ENCODE data around the gene MAP3K14. TPM values are rescaled to one million over a fixed set of nuclear protein-coding genes. Genes with fewer than 3 reads are reported as not detected.

Gene MAP3K14
- total and polyA plus RNA-seq, 4 donors = 2.2 to 9.3 (median 5.3) TPM

- H3K4me3 ChIP-seq (ENCODE audit: low read depth, low read length) = no peak overlapping the region
- no peaks in the 10 kb centered on the region for H3K9me3 ChIP-seq (ENCODE audit: control insufficient read depth, insufficient read depth, low read length)
- H3K4me1 ChIP-seq (ENCODE audit: control insufficient read depth, insufficient read depth, low read length) = peaks cover 5% of the 10 kb centered on the region
- peaks cover 49% of the 10 kb centered on the region for H3K36me3 ChIP-seq (ENCODE audit: control insufficient read depth, insufficient read depth, low read length)
- DNase-seq (ENCODE audit: low read depth in 4 of 6, low spot score in 6 of 6) = no peak
- WGBS (ENCODE audit: insufficient coverage) = 89% methylated on average over 11 of the region's 16 CpGs
- no peak overlapping the region for H3K27ac ChIP-seq (ENCODE audit: low read depth, low read length)
- no peaks in the 10 kb centered on the region for H3K27me3 ChIP-seq (ENCODE audit: control insufficient read depth, insufficient read depth, low read length)
Observed at GRCh38 chr17:45273551-45273957, 43.3 kb downstream of the MAP3K14 start.

- Histone ChIP-seq H3K27ac (ENCODE audit: low read depth, low read length) (no peak overlapping the region), H3K4me3 (ENCODE audit: low read depth, low read length) (no peak overlapping the region), H3K27me3 (ENCODE audit: control insufficient read depth, insufficient read depth, low read length) (no peaks in the 10 kb centered on the region), H3K4me1 (ENCODE audit: control insufficient read depth, insufficient read depth, low read length) (no peaks in the 10 kb centered on the region), H3K9me3 (ENCODE audit: control insufficient read depth, insufficient read depth, low read length) (no peaks in the 10 kb centered on the region), H3K36me3 (ENCODE audit: control insufficient read depth, insufficient read depth, low read length) (peaks cover 64% of the 10 kb centered on the region)
- no CpG with 5 or more reads among the region's 3 CpGs for WGBS (ENCODE audit: insufficient coverage)
- no peak for DNase-seq (ENCODE audit: low read depth in 4 of 6, low spot score in 6 of 6)
Observed at GRCh38 chr17:45271603-45272002, 45.2 kb downstream of the MAP3K14 start.

DNA sequence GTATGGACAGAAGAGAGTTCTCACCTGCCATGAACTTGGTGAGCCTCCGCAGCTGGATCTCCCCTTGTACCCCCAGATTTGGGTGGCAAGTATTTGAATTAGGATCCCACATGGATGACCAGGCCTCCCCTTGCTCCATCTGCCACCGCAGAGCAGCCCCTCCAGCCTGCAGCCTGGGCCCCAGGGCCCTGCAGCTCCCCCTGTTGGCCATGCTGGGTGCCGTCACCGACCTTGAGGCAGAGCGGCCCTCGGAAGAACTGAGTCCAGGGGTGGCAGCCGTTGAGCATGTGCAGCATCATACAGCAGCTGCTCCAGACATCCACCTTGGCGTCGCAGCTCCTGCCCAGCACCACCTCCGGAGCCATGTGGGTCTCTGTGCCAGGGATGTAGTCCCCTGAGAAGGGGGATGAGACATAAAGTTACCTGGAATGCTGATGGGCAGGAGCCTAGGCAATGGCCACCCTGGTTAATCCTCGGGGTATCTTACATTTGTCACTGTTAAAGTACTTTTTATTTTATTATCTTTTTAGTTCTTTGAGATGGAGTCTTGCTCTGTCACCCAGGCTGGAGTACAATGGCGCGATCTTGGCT is 45.9 kb downstream of the MAP3K14 start:
- Histone ChIP-seq H3K9me3 (ENCODE audit: control insufficient read depth, insufficient read depth, low read length) (no peaks in the 10 kb centered on the region), H3K27me3 (ENCODE audit: control insufficient read depth, insufficient read depth, low read length) (no peaks in the 10 kb centered on the region), H3K27ac (ENCODE audit: low read depth, low read length) (no peak overlapping the region), H3K4me1 (ENCODE audit: control insufficient read depth, insufficient read depth, low read length) (no peaks in the 10 kb centered on the region), H3K36me3 (ENCODE audit: control insufficient read depth, insufficient read depth, low read length) (peaks cover 71% of the 10 kb centered on the region), H3K4me3 (ENCODE audit: low read depth, low read length) (no peak overlapping the region)
- 64% methylated on average over 10 of the region's 13 CpGs for WGBS (ENCODE audit: insufficient coverage)
- DNase-seq (ENCODE audit: low read depth in 4 of 6, low spot score in 6 of 6) = no peak

DNA sequence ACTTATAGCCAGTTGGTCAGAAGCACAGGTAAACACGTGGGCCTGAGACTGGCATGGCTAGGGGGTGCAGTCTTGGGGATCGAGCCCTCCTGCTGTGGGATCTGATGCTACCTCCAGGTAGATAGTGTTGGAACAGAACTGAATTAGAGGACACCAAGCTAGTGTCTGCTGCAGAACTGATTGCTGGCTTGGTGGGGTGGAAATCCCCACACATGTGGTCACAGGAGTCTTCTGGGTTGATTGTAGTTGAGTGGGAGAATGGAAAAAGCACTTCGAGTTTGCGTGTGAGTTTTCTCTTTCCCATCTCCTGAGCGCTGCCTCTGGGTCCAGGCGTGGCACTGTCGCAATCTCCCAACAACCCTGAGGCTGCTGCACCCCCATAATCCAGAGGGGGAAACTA is 46.9 kb downstream of the MAP3K14 start:
- H3K36me3 ChIP-seq (ENCODE audit: control insufficient read depth, insufficient read depth, low read length) = peaks cover 81% of the 10 kb centered on the region
- no peak overlapping the region for H3K4me3 ChIP-seq (ENCODE audit: low read depth, low read length)

GRCh38 chr17:45267436-45268055 is 49.3 kb downstream of the MAP3K14 start:
- Histone ChIP-seq H3K27ac (ENCODE audit: low read depth, low read length) (no peak overlapping the region), H3K36me3 (ENCODE audit: control insufficient read depth, insufficient read depth, low read length) (peaks cover 79% of the 10 kb centered on the region), H3K27me3 (ENCODE audit: control insufficient read depth, insufficient read depth, low read length) (no peaks in the 10 kb centered on the region), H3K9me3 (ENCODE audit: control insufficient read depth, insufficient read depth, low read length) (no peaks in the 10 kb centered on the region), H3K4me3 (ENCODE audit: low read depth, low read length) (no peak overlapping the region), H3K4me1 (ENCODE audit: control insufficient read depth, insufficient read depth, low read length) (peaks cover 12% of the 10 kb centered on the region)
- WGBS (ENCODE audit: insufficient coverage) = 76% methylated on average over 7 of the region's 10 CpGs
- no peak for DNase-seq (ENCODE audit: low read depth in 4 of 6, low spot score in 6 of 6)

More for the DNA sequence above, 46.9 kb downstream of the MAP3K14 start:
- Histone ChIP-seq H3K27ac (ENCODE audit: low read depth, low read length) (no peak overlapping the region), H3K27me3 (ENCODE audit: control insufficient read depth, insufficient read depth, low read length) (no peaks in the 10 kb centered on the region), H3K9me3 (ENCODE audit: control insufficient read depth, insufficient read depth, low read length) (no peaks in the 10 kb centered on the region), H3K4me1 (ENCODE audit: control insufficient read depth, insufficient read depth, low read length) (no peaks in the 10 kb centered on the region)
- DNase-seq (ENCODE audit: low read depth in 4 of 6, low spot score in 6 of 6) = no peak
- WGBS (ENCODE audit: insufficient coverage) = 98% methylated on average over 5 of the region's 7 CpGs

DNA sequence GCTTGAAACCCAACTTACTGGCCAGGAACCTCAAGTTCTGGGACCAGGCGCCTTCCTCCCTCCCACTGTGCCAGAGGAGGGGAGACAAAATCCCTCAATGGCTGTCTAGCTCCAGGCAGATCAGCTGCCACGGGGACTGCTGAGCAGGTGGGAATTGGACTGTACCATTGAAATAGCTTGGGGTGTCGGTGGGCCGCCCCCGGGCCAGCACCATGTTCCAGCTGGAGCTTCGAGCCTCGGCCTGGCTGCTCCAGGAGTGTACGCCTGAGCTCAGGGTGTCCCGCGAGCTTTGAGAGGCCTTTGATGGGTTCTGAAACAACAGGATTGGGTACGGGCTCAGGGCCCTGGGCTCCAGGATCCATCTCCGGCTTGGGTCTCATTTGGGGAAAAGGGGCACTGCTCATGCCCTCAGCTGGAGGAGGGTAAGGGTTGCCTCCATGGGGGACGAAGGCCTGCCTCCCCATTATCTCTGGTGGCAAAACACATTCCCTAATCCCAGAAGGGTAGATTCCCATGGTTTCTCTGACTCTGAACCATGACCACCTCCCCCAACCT is 50.4 kb downstream of the MAP3K14 start:
- Histone ChIP-seq H3K36me3 (ENCODE audit: control insufficient read depth, insufficient read depth, low read length) (peaks cover 79% of the 10 kb centered on the region), H3K4me3 (ENCODE audit: low read depth, low read length) (no peak overlapping the region), H3K27me3 (ENCODE audit: control insufficient read depth, insufficient read depth, low read length) (no peaks in the 10 kb centered on the region), H3K4me1 (ENCODE audit: control insufficient read depth, insufficient read depth, low read length) (peaks cover 23% of the 10 kb centered on the region), H3K9me3 (ENCODE audit: control insufficient read depth, insufficient read depth, low read length) (no peaks in the 10 kb centered on the region), H3K27ac (ENCODE audit: low read depth, low read length) (no peak overlapping the region)
- 96% methylated on average over 11 of the region's 13 CpGs for WGBS (ENCODE audit: insufficient coverage)
- no peak for DNase-seq (ENCODE audit: low read depth in 4 of 6, low spot score in 6 of 6)

- H3K4me1 ChIP-seq (ENCODE audit: control insufficient read depth, insufficient read depth, low read length) = peaks cover 29% of the 10 kb centered on the region
- H3K27me3 ChIP-seq (ENCODE audit: control insufficient read depth, insufficient read depth, low read length) = no peaks in the 10 kb centered on the region
- DNase-seq (ENCODE audit: low read depth in 4 of 6, low spot score in 6 of 6) = no peak
- H3K36me3 ChIP-seq (ENCODE audit: control insufficient read depth, insufficient read depth, low read length) = peaks cover 75% of the 10 kb centered on the region
- H3K4me3 ChIP-seq (ENCODE audit: low read depth, low read length) = no peak overlapping the region
- H3K9me3 ChIP-seq (ENCODE audit: control insufficient read depth, insufficient read depth, low read length) = no peaks in the 10 kb centered on the region
- no peak overlapping the region for H3K27ac ChIP-seq (ENCODE audit: low read depth, low read length)
- no CpG with 5 or more reads among the region's 1 CpG for WGBS (ENCODE audit: insufficient coverage)
Observed at GRCh38 chr17:45265821-45266220, 51.0 kb downstream of the MAP3K14 start.

DNA sequence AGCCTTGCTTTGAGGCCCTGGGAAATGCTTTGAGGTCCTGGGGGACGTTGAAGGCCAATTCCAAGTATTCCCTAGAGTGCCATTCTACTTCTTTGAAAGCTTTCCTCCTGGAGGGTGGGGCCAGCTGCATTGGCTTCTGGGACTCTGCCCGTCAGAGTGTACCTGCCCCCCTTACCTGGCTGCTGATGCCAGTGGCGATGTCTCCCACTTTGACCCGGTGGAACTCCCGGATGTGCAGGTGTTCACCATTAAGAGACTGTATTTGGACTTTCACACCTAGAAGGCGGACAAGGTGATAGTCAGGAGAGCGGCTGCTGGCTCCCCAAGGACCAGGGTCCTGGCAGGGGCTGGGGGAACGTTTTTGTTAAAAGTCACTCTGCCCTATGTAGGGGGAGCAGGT is 51.8 kb downstream of the MAP3K14 start:
- Histone ChIP-seq H3K27ac (ENCODE audit: low read depth, low read length) (no peak overlapping the region), H3K9me3 (ENCODE audit: control insufficient read depth, insufficient read depth, low read length) (no peaks in the 10 kb centered on the region), H3K4me3 (ENCODE audit: low read depth, low read length) (no peak overlapping the region), H3K27me3 (ENCODE audit: control insufficient read depth, insufficient read depth, low read length) (no peaks in the 10 kb centered on the region), H3K36me3 (ENCODE audit: control insufficient read depth, insufficient read depth, low read length) (peaks cover 67% of the 10 kb centered on the region), H3K4me1 (ENCODE audit: control insufficient read depth, insufficient read depth, low read length) (peaks cover 29% of the 10 kb centered on the region)
- no peak for DNase-seq (ENCODE audit: low read depth in 4 of 6, low spot score in 6 of 6)
- WGBS (ENCODE audit: insufficient coverage) = 94% methylated on average over 8 of the region's 8 CpGs

- no peaks in the 10 kb centered on the region for H3K9me3 ChIP-seq (ENCODE audit: control insufficient read depth, insufficient read depth, low read length)
- H3K4me3 ChIP-seq (ENCODE audit: low read depth, low read length) = no peak overlapping the region
- H3K27me3 ChIP-seq (ENCODE audit: control insufficient read depth, insufficient read depth, low read length) = no peaks in the 10 kb centered on the region
- H3K27ac ChIP-seq (ENCODE audit: low read depth, low read length) = no peak overlapping the region
- peaks cover 29% of the 10 kb centered on the region for H3K4me1 ChIP-seq (ENCODE audit: control insufficient read depth, insufficient read depth, low read length)
- peaks cover 62% of the 10 kb centered on the region for H3K36me3 ChIP-seq (ENCODE audit: control insufficient read depth, insufficient read depth, low read length)
- 95% methylated on average over 14 of the region's 14 CpGs for WGBS (ENCODE audit: insufficient coverage)
- DNase-seq (ENCODE audit: low read depth in 4 of 6, low spot score in 6 of 6) = no peak
Observed at GRCh38 chr17:45264430-45264829, 52.4 kb downstream of the MAP3K14 start.

DNA sequence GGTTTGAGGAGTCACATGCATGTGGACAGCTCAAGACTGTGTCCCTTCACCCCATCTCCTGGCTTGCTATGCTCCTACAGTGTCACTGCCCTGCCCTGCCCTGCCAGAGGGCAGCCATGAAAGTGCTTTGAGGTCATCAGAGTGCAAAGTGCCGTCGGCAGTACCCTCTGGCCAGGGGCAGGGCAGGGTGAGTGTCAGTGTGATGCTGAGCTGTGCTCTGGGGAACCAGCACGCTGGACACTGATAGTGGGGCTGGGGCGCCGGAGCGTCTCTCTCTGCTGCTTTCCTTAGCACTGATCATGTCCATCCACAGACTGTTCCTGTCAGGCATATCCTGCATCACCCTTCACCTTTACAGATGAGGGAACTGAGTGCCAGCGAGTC is 53.4 kb downstream of the MAP3K14 start:
- Histone ChIP-seq H3K36me3 (ENCODE audit: control insufficient read depth, insufficient read depth, low read length) (peaks cover 52% of the 10 kb centered on the region), H3K27ac (ENCODE audit: low read depth, low read length) (no peak overlapping the region), H3K27me3 (ENCODE audit: control insufficient read depth, insufficient read depth, low read length) (no peaks in the 10 kb centered on the region), H3K4me3 (ENCODE audit: low read depth, low read length) (no peak overlapping the region), H3K9me3 (ENCODE audit: control insufficient read depth, insufficient read depth, low read length) (no peaks in the 10 kb centered on the region), H3K4me1 (ENCODE audit: control insufficient read depth, insufficient read depth, low read length) (peaks cover 29% of the 10 kb centered on the region)
- DNase-seq (ENCODE audit: low read depth in 4 of 6, low spot score in 6 of 6) = no peak
- WGBS (ENCODE audit: insufficient coverage) = 81% methylated on average over 6 of the region's 7 CpGs
